SK-N-SH treated with all-trans-retinoic acid at 6 μM for 48 hours (cell line): ENCODE results near the gene SLC25A33.

Experiments
- ATAC-seq: fragments of 200-7000 bp; cut with Tn5 transposase; 3 replicates; pipeline ENCODE4 v1.9.1; 2020; ENCODE audit warnings: mild to moderate bottlenecking, moderate library complexity
- ARNTL ChIP-seq: fragments of 450-650 bp; formaldehyde crosslinking; IDR thresholded peaks from 2 replicates; pipeline ENCODE4 v1.5.0; 2020; ENCODE audit warnings: low read depth, mild to moderate bottlenecking, moderate library complexity, borderline replicate concordance
- BACH2 ChIP-seq: fragments of 250-450 bp; sonication (Bioruptor Pico); IDR thresholded peaks from 2 replicates; pipeline ENCODE4 v1.9.0; 2021; ENCODE audit warnings: mild to moderate bottlenecking, borderline replicate concordance
- CSDC2 ChIP-seq: fragments of 250-450 bp; sonication (Bioruptor Pico); IDR thresholded peaks from 2 replicates; pipeline ENCODE4 v1.5.0; 2020; ENCODE audit warnings: mild to moderate bottlenecking, moderate library complexity
- CSRNP3 ChIP-seq: fragments of 250-450 bp; sonication (Bioruptor Pico); IDR thresholded peaks from 2 replicates; pipeline ENCODE4 v1.5.1; 2021; ENCODE audit warnings: mild to moderate bottlenecking, moderate library complexity
- ESRRG ChIP-seq: fragments of 250-450 bp; sonication (Bioruptor Pico); IDR thresholded peaks from 2 replicates; pipeline ENCODE4 v1.6.1; 2021; ENCODE audit warnings: mild to moderate bottlenecking
- ISL1 ChIP-seq: fragments of 250-450 bp; sonication (Bioruptor Pico); IDR thresholded peaks from 2 replicates; pipeline ENCODE4 v2.1.2; 2022; ENCODE audit warnings: mild to moderate bottlenecking, moderate library complexity
- OSR1 ChIP-seq: fragments of 250-450 bp; sonication (Bioruptor Pico); IDR thresholded peaks from 2 replicates; pipeline ENCODE4 v1.8.0; 2022; ENCODE audit warnings: moderate library complexity, mild to moderate bottlenecking, inconsistent platforms
- PATZ1 ChIP-seq: fragments of 250-450 bp; sonication (Bioruptor Pico); IDR thresholded peaks from 2 replicates; pipeline ENCODE4 v1.8.0; 2020; ENCODE audit warnings: mild to moderate bottlenecking, moderate library complexity, borderline replicate concordance
- POU6F1 ChIP-seq: fragments of 250-450 bp; sonication (Bioruptor Pico); IDR thresholded peaks from 2 replicates; pipeline ENCODE4 v1.8.0; 2021; ENCODE audit warnings: low read depth, mild to moderate bottlenecking, moderate library complexity, borderline replicate concordance
- PPARA ChIP-seq: fragments of 250-450 bp; sonication (Bioruptor Pico); IDR thresholded peaks from 2 replicates; pipeline ENCODE4 v1.5.0; 2020; ENCODE audit warnings: mild to moderate bottlenecking, borderline replicate concordance
- SNAI2 ChIP-seq: fragments of 250-450 bp; sonication (Bioruptor Pico); IDR thresholded peaks from 2 replicates; pipeline ENCODE4 v1.5.0; 2020; ENCODE audit warnings: mild to moderate bottlenecking, moderate library complexity
- TCF4 ChIP-seq: fragments of 250-450 bp; sonication (Bioruptor Pico); IDR thresholded peaks from 2 replicates; pipeline ENCODE4 v1.8.0; 2021; ENCODE audit warnings: mild to moderate bottlenecking, moderate library complexity, borderline replicate concordance
- TOX ChIP-seq: fragments of 250-450 bp; sonication (Bioruptor Pico); IDR thresholded peaks from 2 replicates; pipeline ENCODE4 v1.8.0; 2021; ENCODE audit warnings: mild to moderate bottlenecking, moderate library complexity, borderline replicate concordance
- ZC3H10 ChIP-seq: fragments of 250-450 bp; sonication (Bioruptor Pico); IDR thresholded peaks from 2 replicates; pipeline ENCODE4 v1.5.1; 2021; ENCODE audit warnings: mild to moderate bottlenecking, moderate library complexity
- ZFP3 ChIP-seq: fragments of 250-450 bp; sonication (Bioruptor Pico); IDR thresholded peaks from 2 replicates; pipeline ENCODE4 v1.5.0; 2020; ENCODE audit warnings: mild to moderate bottlenecking, moderate library complexity
- ZFP30 ChIP-seq: fragments of 450-650 bp; formaldehyde crosslinking; IDR thresholded peaks from 2 replicates; pipeline ENCODE4 v1.5.0; 2022; ENCODE audit warnings: mild to moderate bottlenecking, moderate library complexity
- ZNF565 ChIP-seq: fragments of 450-650 bp; formaldehyde crosslinking; conservative IDR thresholded peaks from 2 replicates; pipeline ENCODE4 v1.5.0; 2020; ENCODE audit warnings: low read depth, mild to moderate bottlenecking, moderate library complexity
- ZNF70 ChIP-seq: fragments of 450-650 bp; formaldehyde crosslinking; IDR thresholded peaks from 2 replicates; pipeline ENCODE4 v1.5.0; 2020; ENCODE audit warnings: mild to moderate bottlenecking, moderate library complexity
- ZNF8 ChIP-seq: fragments of 450-650 bp; formaldehyde crosslinking; IDR thresholded peaks from 2 replicates; pipeline ENCODE4 v1.5.0; 2020; ENCODE audit warnings: mild to moderate bottlenecking, moderate library complexity
- TF ChIP-seq, protein P1 (sequence below): fragments of 250-450 bp; sonication (Bioruptor Pico); IDR thresholded peaks from 2 replicates; pipeline ENCODE4 v1.5.0; 2020; ENCODE audit warnings: mild to moderate bottlenecking, moderate library complexity

SLC25A33 gene

GRCh38 chr1:9603307-9603706 lies 64.0 kb downstream of the SLC25A33 start (continued):
- TF ChIP-seq, protein P1, sequence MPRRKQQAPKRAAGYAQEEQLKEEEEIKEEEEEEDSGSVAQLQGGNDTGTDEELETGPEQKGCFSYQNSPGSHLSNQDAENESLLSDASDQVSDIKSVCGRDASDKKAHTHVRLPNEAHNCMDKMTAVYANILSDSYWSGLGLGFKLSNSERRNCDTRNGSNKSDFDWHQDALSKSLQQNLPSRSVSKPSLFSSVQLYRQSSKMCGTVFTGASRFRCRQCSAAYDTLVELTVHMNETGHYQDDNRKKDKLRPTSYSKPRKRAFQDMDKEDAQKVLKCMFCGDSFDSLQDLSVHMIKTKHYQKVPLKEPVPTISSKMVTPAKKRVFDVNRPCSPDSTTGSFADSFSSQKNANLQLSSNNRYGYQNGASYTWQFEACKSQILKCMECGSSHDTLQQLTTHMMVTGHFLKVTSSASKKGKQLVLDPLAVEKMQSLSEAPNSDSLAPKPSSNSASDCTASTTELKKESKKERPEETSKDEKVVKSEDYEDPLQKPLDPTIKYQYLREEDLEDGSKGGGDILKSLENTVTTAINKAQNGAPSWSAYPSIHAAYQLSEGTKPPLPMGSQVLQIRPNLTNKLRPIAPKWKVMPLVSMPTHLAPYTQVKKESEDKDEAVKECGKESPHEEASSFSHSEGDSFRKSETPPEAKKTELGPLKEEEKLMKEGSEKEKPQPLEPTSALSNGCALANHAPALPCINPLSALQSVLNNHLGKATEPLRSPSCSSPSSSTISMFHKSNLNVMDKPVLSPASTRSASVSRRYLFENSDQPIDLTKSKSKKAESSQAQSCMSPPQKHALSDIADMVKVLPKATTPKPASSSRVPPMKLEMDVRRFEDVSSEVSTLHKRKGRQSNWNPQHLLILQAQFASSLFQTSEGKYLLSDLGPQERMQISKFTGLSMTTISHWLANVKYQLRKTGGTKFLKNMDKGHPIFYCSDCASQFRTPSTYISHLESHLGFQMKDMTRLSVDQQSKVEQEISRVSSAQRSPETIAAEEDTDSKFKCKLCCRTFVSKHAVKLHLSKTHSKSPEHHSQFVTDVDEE (CRISPR knock-in tag), result no peak
- no peak for TF ChIP-seq ZFP3 (CRISPR knock-in tag)
- no peak for TF ChIP-seq ZC3H10 (CRISPR knock-in tag)
- TF ChIP-seq, all 23 proteins: peak for 0

DNA sequence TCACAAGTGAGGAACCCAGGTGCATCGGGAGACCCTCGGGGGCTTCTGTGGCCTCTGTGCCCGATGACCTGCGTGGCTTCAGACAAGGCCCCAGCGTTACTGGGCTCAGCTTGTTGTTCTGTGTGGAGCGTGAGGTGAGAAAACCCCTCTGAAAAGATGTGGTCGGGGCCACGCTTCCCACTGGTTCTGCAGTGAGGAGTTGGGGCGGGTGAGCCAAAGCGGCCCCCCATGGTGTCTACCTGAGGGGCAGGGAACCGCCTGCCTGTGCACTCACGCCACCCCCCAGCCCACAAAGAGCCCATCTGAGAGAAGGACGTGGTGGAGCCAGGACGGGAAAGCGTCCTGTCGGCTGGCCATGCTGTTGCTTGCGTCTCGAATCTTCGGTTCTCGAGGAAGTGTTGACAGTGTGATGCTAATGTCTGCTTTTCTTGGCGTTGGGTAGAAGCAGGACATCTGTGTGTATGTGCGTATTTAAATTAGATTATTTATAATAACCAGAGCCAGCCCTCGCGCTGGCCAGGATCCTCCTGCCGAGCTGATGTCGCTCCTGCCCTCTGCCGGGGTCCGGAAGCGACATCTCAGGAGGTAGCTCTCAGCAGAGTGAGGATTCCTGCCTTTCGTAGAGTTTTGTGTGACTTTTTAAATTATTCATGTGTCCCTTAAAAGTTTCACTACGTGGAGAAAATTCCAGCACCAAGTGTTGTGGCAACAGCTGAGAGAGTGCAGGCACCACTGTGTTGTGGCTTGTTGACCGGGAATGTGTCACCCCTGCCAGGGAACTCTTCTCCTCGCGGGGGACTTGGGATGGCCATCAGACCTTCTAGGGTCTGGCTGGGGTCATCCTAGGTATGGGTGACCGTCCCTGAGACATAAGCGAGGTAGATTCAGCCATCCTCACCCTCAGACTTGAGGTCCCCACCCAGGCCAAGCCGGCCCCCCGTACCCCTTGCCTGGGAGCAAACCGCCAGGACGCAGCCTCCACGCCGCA lies 64.8 kb downstream of the SLC25A33 start:
- ATAC-seq, result peak; percentile 40; the same call in 2 of the 3 replicates
- no peak for TF ChIP-seq ZNF565 (CRISPR knock-in tag)
- TF ChIP-seq ISL1 (CRISPR knock-in tag), result peak; percentile 32; the same call in 1 of the 2 replicates
- TF ChIP-seq ZNF70, result no peak
- no peak for TF ChIP-seq TOX (CRISPR knock-in tag)
- TF ChIP-seq ZC3H10 (CRISPR knock-in tag), result no peak
- peak; percentile 89 for TF ChIP-seq TCF4 (CRISPR knock-in tag)
- TF ChIP-seq ESRRG (CRISPR knock-in tag), result no peak
- TF ChIP-seq OSR1, result no peak
- TF ChIP-seq ZFP30 (CRISPR knock-in tag), result no peak
- TF ChIP-seq CSRNP3, result no peak
- TF ChIP-seq CSDC2 (CRISPR knock-in tag), result no peak
- TF ChIP-seq ZFP3 (CRISPR knock-in tag), result no peak
- no peak for TF ChIP-seq ZNF8 (CRISPR knock-in tag)
- TF ChIP-seq POU6F1 (CRISPR knock-in tag), result no peak

DNA sequence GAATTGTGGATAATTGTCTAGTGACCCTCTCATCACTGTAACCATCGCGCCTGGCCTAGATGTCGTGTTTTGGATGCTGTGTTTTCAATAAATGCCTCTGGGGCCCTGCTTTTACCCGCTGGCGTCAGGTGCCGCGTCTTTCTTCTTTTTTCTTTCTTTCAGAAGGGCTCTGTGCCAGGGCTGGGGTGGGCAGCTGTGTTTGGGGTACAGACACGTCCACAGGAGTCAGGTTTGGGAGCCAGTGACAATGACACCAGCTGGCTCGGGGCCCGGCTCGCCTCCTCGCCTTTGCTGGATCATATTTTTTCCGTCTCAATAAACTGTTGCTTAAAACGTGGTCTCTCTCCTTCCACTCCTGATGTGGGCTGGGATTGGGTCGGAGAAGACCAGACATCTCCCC lies 65.6 kb downstream of the SLC25A33 start:
- no peak for ATAC-seq
- TF ChIP-seq BACH2 (no peak), TCF4 (CRISPR knock-in tag) (no peak), ZNF565 (CRISPR knock-in tag) (no peak), PPARA (no peak), ZNF8 (CRISPR knock-in tag) (no peak), PATZ1 (CRISPR knock-in tag) (no peak), ZNF70 (no peak), ESRRG (CRISPR knock-in tag) (no peak), ZFP30 (CRISPR knock-in tag) (no peak), OSR1 (no peak), CSRNP3 (no peak), TOX (CRISPR knock-in tag) (no peak), ARNTL (CRISPR knock-in tag) (no peak), SNAI2 (CRISPR knock-in tag) (no peak), ZC3H10 (CRISPR knock-in tag) (no peak), CSDC2 (CRISPR knock-in tag) (no peak)
